ENCODE results near the gene MEIOSIN.

MEIOSIN gene

GRCh38 chr19:45804959-45805230 is 71.7 kb downstream of the MEIOSIN start:
- no peak overlapping the region for H3K4me3 ChIP-seq (replicated peaks; ENCODE audit: low read depth, low read length)
- TF ChIP-seq CTCF (IDR thresholded peaks at IDR 0.05; ENCODE audit: low read length, missing control alignments) = no peak
- no peak for DNase-seq (ENCODE audit: low read depth)

- no peak for DNase-seq (ENCODE audit: low read depth)
- no peak overlapping the region for H3K4me3 ChIP-seq (replicated peaks; ENCODE audit: low read depth, low read length)
- TF ChIP-seq CTCF (IDR thresholded peaks at IDR 0.05; ENCODE audit: low read length, missing control alignments) = no peak
These were observed 72.5 kb downstream of the MEIOSIN start for GRCh38 chr19:45805719-45806118.

- no peak for TF ChIP-seq CTCF (IDR thresholded peaks at IDR 0.05; ENCODE audit: low read length, missing control alignments)
- peak; percentile 75 for DNase-seq (ENCODE audit: low read depth)
These were observed 76.5 kb downstream of the MEIOSIN start for GRCh38 chr19:45809643-45810159.

GRCh38 chr19:45812297-45812696 is 79.1 kb downstream of the MEIOSIN start:
- TF ChIP-seq CTCF (IDR thresholded peaks at IDR 0.05; ENCODE audit: low read length, missing control alignments) = no peak
- no peak overlapping the region for H3K4me3 ChIP-seq (replicated peaks; ENCODE audit: low read depth, low read length)
- no peak for DNase-seq (ENCODE audit: low read depth)

More at GRCh38 chr19:45809643-45810159, 76.5 kb downstream of the MEIOSIN start:
- no peak overlapping the region for H3K4me3 ChIP-seq (replicated peaks; ENCODE audit: low read depth, low read length)
